ENCODE results near the gene CYSTM1.

GRCh38 chr5:140242099-140242498, 67.1 kb downstream of the CYSTM1 start:
- no peak for TF ChIP-seq CTCF (IDR thresholded peaks at IDR 0.05)
- TF ChIP-seq POLR2A (IDR thresholded peaks at IDR 0.05): no peak
